SU-DHL-6 (cell line): ENCODE data around the gene C1orf146.

Experiments used
- CTCF ChIP-seq: fragments of 200-600 bp; sonication (generic); IDR thresholded peaks from one replicate; pipeline ENCODE4 v1.5.1; 2017; ENCODE audit warnings: antibody characterized with exemption, mild to moderate bottlenecking, low read length, moderate library complexity; ENCODE audit not compliant: insufficient read depth, poor library complexity, severe bottlenecking
- EZH2phosphoT487 ChIP-seq: fragments of 200-600 bp; sonication (generic), shearing (Covaris generic); conservative IDR thresholded peaks from 2 replicates; pipeline ENCODE4 v1.6.1; 2018; ENCODE audit warnings: mild to moderate bottlenecking, antibody characterized with exemption, low read length, moderate library complexity, mixed read lengths

GRCh38 chr1:92277105-92277723 lies 59.5 kb downstream of the C1orf146 start:
- TF ChIP-seq CTCF: no peak
- no peak for TF ChIP-seq EZH2phosphoT487
